Right atrium auricular region (tissue), 2 donors: ENCODE measurements around the gene JPH3. TPM values are rescaled to one million over a fixed set of nuclear protein-coding genes. Genes with fewer than 3 reads are reported as not detected.

Experiments
- DNase-seq: peaks from one replicate; pipeline ENCODE4 v3.0.0-alpha.2; 2019; ENCODE audit warnings: low spot score
- H3K27ac ChIP-seq, 2 donors: fragments of 200-600 bp; sonication (generic); 1 replicate in 1 of 2; 2 replicates in 1 of 2; pipeline ENCODE4 v1.5.1; 2016 to 2019
- H3K27me3 ChIP-seq, 2 donors: fragments of 200-600 bp; sonication (generic); one replicate each; pipeline versions ENCODE4 v1.5.1 to v1.6.0; 2017 to 2019
- H3K36me3 ChIP-seq: fragments of 200-600 bp; sonication (generic); one replicate; pipeline ENCODE4 v1.5.1; 2016
- H3K4me1 ChIP-seq, 2 donors: fragments of 200-600 bp; sonication (generic); one replicate each; pipeline versions ENCODE4 v1.5.1 to v1.6.0; 2017 to 2019
- H3K4me3 ChIP-seq, 2 donors: fragments of 200-600 bp; sonication (generic); 1 replicate in 1 of 2; 2 replicates in 1 of 2; pipeline ENCODE4 v1.5.1; 2017 to 2019; ENCODE audit warnings: mild to moderate bottlenecking in 1 of 2, moderate library complexity in 1 of 2
- H3K9me3 ChIP-seq, 2 donors: fragments of 200-600 bp; sonication (generic); one replicate each; pipeline ENCODE4 v1.5.1; 2019
- CTCF ChIP-seq, 2 donors: fragments of 200-600 bp; sonication (generic); IDR thresholded peaks; one replicate each; pipeline ENCODE4 v1.5.1; 2019; ENCODE audit warnings: antibody characterized with exemption in 2 of 2
- total RNA-seq, 2 donors: library from RNA; depleted of rRNA; stranded (reverse); fragments of >200 nt; gene quantifications; one replicate each; pipeline ENCODE4 v1.1.0, GENCODE V29; 2016

Gene JPH3
- total RNA-seq, 2 donors from 2014 or later = 0.08 to 0.11 TPM

DNA sequence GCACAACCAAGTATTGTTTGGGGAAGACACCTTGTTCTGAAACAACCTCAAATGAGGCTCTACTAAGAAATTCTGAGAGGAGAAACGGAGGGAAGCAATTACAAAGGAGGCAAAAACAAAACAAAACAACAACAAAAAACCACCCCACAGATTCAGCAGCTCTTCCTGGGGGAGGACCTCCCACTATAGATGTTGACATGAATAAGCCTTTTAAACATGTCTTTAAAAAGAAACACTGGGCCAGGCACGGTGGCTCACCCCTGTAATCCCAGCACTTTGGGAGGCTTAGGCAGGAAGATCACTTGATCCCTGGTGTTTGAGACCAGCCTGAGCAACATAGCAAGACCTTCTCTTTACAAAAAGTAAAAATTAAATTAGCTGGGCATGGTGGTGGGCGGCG is 22.6 kb upstream of the JPH3 start:
- no peak for DNase-seq
- no peaks in the 10 kb centered on the region for H3K27me3 ChIP-seq

DNA sequence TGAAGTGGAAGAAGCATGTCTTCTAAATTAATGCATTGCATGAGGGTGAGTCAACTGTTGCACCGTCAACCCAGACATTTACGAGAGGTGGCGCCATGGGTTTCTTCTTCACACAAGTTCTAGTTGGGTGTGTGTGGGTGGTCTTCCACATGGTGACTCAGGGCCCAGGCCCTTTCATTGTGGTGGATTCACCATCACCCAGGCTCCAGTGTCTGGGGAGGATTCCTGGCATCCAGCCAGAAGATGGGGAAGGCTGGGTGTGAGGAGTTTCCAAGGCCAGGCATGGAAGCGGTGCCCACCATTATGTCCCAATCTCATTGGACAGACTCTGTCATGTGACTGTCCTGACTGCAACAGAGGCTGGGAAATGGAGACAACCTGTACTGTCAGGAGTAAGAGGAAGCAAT is 21.4 kb upstream of the JPH3 start:
- H3K27ac ChIP-seq = no peak overlapping the region
- DNase-seq = no peak
- TF ChIP-seq CTCF (IDR thresholded peaks at IDR 0.05) = no peak
- H3K36me3 ChIP-seq = no peaks in the 10 kb centered on the region
- no peaks in the 10 kb centered on the region for H3K27me3 ChIP-seq
- no peaks in the 10 kb centered on the region for H3K9me3 ChIP-seq
- H3K4me1 ChIP-seq = peaks cover 0 to 17% of the 10 kb centered on the region in 2 donors
- H3K4me3 ChIP-seq = no peak overlapping the region

More for the DNA sequence above, 22.6 kb upstream of the JPH3 start:
- Histone ChIP-seq H3K27ac (no peak overlapping the region), H3K36me3 (no peaks in the 10 kb centered on the region), H3K4me1 (peaks cover 0 to 17% of the 10 kb centered on the region in 2 donors), H3K9me3 (no peaks in the 10 kb centered on the region), H3K4me3 (no peak overlapping the region)
- TF ChIP-seq CTCF (IDR thresholded peaks at IDR 0.05) = no peak

DNA sequence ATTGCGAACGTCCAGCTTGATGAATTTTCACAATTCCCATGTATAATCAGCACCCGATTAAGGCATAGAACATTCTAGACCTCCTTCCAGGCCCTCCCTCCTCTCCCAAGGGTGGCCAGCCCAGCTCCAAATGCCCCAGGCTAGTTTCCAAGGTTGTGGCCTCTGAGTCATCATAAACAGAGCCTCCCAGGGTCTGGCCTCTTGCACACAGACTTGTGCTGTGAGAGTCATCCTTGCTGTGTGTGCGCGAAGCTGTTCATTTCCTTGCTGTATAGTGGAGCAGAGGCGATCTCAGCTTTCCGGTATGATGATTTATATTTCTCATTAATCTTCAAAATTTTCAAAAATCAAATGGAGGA is 20.5 kb upstream of the JPH3 start:
- no peaks in the 10 kb centered on the region for H3K36me3 ChIP-seq
- H3K27ac ChIP-seq = peak overlapping the region; percentile 82 to 88
- no peaks in the 10 kb centered on the region for H3K27me3 ChIP-seq
- peaks cover 0 to 17% of the 10 kb centered on the region in 2 donors for H3K4me1 ChIP-seq
- peak; percentile 92 for DNase-seq
- no peaks in the 10 kb centered on the region for H3K9me3 ChIP-seq
- no peak overlapping the region for H3K4me3 ChIP-seq
- no peak for TF ChIP-seq CTCF (IDR thresholded peaks at IDR 0.05)

DNA sequence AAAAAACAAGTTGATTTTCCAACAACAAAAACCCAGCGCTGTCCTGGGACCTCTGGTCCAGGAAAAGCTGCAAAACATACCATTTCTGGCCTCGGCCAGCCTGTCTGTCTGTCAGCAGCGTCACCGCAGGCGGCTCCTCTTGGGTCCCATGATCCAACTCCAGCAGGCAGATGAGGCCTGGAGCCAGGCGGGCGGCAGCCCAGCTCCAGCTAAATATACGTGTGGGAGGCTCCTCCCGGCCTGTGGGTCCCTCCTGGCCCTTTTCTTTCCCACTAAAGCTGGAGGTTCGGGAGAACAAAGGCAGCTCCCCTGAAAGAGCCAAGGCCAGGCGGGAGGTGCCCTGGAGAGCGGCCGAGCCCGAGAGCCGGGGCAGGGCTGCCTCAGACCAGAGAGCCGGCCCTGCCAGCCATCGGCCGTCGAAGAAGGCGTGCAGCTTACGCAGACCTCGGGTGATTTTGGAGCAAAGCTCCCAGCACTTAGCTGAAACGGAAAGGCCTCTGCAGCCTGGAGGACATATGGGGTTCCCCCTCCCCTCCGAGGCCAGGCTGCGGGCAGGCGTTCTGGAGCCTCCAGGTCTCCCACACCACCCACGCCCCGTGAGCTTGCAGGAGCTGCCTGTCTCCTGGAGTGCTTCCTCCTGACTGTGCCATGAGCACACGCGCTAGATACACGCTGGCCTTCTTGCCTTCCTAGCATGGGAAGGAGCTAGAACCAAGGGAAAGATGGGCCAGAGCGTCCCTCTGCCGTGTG is 19.9 kb upstream of the JPH3 start:
- no peaks in the 10 kb centered on the region for H3K27me3 ChIP-seq
- peak overlapping the region; percentile 82 to 88 for H3K27ac ChIP-seq
- no peak overlapping the region for H3K4me3 ChIP-seq
- DNase-seq = peak; percentile 86
- no peak for TF ChIP-seq CTCF (IDR thresholded peaks at IDR 0.05)
- H3K4me1 ChIP-seq = peaks cover 0 to 17% of the 10 kb centered on the region in 2 donors
- H3K36me3 ChIP-seq = no peaks in the 10 kb centered on the region
- H3K9me3 ChIP-seq = no peaks in the 10 kb centered on the region

DNA sequence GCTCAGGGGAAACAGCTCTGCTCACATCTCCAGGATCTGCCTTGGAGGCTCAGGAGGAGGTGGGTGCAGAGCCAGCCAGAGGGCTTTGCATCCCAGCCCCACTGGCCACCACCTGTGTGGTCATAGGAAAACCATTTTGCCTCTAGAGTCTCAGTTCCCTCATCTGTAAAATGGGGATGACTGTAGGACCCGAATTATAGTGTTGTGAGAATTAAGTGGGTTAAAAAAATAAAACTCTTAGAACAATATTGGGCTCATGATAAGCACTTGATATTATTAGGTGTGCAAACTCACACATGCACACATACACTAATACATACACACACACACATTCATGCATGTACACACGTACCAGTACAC is 19.4 kb upstream of the JPH3 start:
- H3K27me3 ChIP-seq = no peaks in the 10 kb centered on the region
- no peaks in the 10 kb centered on the region for H3K36me3 ChIP-seq
- no peak for DNase-seq
- peaks cover 0 to 17% of the 10 kb centered on the region in 2 donors for H3K4me1 ChIP-seq
- no peaks in the 10 kb centered on the region for H3K9me3 ChIP-seq
- no peak overlapping the region for H3K4me3 ChIP-seq
- H3K27ac ChIP-seq = peak overlapping the region; percentile 82 to 88
- no peak for TF ChIP-seq CTCF (IDR thresholded peaks at IDR 0.05)
